NCI-H82 (cell line): Measurements from ENCODE around the gene ASIC1.
"Not testable (repeated sequence)": the region's sequence is repeated elsewhere in the genome, so short reads cannot be mapped to it uniquely, and the experiment has no call there.

Experiments used
- DNase-seq: peaks from one replicate; lab custom pipeline; 2025; lab: John Stamatoyannopoulos, UW

ASIC1 gene

GRCh38 chr12:50057000-50057841 lies at the start of gene ASIC1:
TSS of gene ASIC1 (plus strand) at chr12:50057596. CDS start at chr12:50058767, 1,171 bp downstream.
- peak; percentile 89 for DNase-seq

- no peak for DNase-seq
These were observed 43.8 kb upstream of the ASIC1 start for GRCh38 chr12:50013361-50014147.

DNA sequence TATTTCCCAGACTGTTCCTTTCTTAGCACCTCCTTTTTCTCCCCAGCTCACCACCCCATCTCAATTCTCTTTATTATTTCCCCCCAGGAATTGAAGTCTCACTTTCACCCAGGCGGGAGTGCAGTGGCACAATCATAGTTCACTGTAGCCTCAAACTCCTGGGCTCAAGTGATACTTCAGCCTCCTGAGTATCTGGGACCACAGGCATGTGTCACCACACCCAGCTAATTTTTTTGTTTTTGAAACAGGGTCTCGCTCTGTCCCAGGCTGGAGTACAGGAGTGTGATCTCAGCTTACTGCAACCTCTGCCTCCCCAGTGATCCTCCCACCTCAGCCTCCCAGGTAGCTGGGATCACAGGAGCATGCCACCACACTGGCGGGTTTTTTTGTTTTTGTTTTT lies 43.1 kb upstream of the ASIC1 start:
- DNase-seq: no peak

- DNase-seq: no peak
These were observed 40.6 kb upstream of the ASIC1 start for GRCh38 chr12:50016501-50017475.

DNA sequence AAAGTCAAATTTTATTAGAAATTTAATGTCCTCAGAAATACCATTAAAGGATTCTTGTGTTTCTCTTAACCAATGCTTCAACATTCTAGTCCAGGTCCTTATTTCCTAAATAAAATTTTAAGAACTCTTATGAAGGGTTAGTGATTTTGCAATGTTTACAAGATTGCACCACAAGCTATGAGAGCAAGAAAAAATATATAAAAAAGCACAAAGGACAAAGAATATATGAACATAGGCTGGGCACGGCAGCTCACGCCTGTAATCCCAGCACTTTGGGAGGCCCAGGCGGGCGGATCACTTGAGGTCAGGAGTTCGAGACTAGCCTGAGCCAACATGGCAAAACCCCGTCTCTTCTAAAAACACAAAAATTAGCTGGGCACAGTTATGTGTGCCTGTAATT lies 39.8 kb upstream of the ASIC1 start:
- no peak for DNase-seq

DNA sequence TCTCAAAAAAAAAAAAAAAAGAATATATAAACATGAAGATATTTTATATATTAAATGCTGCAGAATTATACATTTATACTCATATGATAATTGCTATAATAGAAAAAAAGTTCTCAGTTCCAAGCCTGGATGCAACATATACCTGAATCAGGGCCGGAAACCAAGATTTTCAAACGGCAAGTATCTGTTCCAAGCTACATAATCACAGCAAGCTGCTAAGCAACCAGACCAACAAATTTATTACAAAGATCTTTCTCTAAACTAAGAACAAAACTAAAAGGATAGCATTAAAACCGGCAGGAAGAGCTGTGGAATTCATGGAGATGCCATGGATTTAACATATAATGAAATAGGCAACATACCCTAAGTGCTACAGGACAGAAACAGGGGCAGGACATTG lies 39.2 kb upstream of the ASIC1 start:
- no peak for DNase-seq

DNA sequence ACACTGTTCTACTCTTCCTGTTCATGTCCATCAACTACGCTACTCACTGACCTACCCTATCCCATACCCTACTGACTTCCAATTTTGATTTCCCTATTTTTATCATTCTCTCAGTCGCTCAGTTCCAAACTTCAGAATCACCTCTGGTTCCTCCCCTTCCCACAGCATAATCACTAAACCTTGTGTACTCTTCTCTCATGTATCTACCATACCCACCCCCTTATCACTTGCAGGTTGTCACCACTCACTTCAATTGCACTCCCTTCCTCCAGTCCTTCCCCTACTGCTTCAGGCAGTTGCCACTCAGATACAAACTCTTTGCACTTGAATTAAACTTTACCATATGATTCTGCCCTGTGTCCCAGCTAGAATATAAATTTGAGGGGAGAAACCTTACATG lies 38.4 kb upstream of the ASIC1 start:
- DNase-seq: no peak

GRCh38 chr12:50019524-50019923 lies 37.9 kb upstream of the ASIC1 start:
- DNase-seq: no peak

GRCh38 chr12:50021031-50021430 lies 36.4 kb upstream of the ASIC1 start:
- no peak for DNase-seq

DNA sequence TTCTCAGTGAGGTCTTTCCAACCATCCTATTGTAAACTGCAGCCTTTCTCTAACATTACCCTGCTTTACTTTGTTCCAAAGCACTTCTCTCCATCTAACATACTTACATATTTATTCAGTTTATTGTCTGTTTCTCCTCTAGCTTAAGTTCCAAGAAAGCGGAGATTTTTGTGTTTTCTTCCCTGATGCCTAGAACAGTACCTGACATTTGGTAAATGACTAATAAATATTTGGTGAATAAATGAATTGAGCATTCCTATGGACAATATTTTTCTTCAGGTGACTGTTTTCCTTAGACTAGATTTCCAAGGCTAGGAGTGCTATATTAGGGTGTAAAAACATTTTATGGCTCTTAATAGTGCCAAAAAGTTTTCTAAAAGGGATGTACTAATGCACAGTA lies 34.5 kb upstream of the ASIC1 start:
- DNase-seq: no peak

DNA sequence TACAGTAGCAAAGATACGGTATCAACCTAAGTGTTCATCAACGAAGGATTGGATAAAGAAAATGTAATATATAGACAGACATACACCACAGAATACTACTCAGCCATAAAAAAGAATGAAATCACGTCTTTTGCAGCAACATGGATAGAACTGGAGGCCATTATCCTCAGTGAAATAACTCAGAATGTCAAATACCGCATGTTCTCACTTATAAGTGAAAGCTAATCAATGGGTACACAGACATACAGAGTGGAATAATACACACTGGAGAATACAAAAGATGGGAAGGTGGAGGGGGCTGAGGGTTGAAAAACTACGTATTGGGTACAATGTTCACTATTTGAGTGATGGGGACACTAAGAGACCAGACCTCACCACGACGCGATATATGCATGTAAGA lies 33.2 kb upstream of the ASIC1 start:
- no peak for DNase-seq

- DNase-seq: peak; percentile 44
These were observed 32.6 kb upstream of the ASIC1 start for GRCh38 chr12:50024805-50025186.

DNA sequence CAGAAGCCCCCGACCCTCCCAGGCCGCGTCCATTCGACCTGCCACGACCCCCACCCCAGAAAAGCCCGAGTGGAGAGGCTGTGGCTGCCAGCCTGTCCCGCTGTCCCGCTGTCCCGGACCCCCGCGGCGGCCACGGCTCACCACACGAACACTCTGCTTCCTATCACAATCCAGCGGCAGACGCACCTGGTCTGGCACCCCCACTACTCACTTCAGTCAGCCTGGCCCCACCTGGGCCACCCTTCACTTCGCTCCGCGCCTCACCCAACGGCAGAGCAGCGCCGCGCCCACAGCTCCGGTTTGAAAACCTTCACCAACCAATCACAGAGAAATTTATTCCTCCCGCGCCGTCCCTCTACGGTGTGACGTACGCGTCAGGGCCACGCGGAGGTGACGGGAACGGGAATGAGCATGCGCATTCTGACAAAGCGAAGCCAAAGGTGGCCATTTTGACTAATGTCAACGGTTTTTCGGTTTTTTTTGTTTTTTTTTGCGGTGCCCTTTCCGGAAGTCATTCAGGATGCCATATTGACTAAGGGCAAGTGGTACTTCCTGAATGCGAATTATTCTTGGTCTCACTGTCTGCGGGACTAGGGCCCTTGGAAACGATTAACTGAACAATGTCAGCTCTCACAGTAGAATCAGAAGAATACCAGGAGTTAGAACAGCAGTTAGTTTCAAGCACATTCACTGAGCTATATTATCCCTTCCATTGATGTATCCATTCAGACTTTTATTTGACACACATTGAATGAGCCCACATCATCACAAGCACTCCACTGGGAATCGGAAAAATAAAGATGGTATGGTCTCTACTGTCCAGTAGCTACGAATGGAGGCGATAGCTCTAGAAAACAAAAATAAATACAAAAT lies 32.0 kb upstream of the ASIC1 start, which contains the start of gene RACGAP1:
Gene RACGAP1, minus strand, starts transcription at position 308 of the 873 bp plus-strand sequence. CDS start 8,779 bp downstream, outside the sequence.
- peak; percentile 100 for DNase-seq

DNA sequence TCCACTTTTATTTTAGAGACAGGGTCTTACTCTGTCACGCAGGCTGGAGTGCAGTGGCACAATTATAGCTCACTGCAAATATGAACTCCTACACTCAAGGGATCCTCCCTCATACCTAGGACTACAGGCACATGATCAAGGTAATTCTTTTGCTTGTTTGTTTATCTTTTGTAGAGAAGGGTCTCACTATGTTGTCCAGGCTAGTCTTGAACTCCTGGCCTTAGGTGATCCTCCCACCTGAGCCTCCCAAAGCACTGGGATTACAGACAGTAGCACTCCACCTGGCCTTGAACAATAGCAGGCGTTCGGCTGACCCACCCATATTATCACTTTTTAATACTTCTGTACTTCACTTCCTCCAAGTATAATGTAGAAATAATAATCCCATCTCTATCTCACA lies 30.7 kb upstream of the ASIC1 start:
- no peak for DNase-seq

- not testable (repeated sequence) for DNase-seq
These were observed 26.9 kb upstream of the ASIC1 start for GRCh38 chr12:50030449-50030848.

- DNase-seq: no peak
These were observed 24.9 kb upstream of the ASIC1 start for GRCh38 chr12:50032515-50032853.

GRCh38 chr12:50032854-50033581 lies 24.4 kb upstream of the ASIC1 start:
- peak; percentile 78 for DNase-seq

GRCh38 chr12:50038336-50038735 lies 19.1 kb upstream of the ASIC1 start:
- no peak for DNase-seq

GRCh38 chr12:50039151-50039835 lies 18.1 kb upstream of the ASIC1 start:
- peak; percentile 92 for DNase-seq

DNA sequence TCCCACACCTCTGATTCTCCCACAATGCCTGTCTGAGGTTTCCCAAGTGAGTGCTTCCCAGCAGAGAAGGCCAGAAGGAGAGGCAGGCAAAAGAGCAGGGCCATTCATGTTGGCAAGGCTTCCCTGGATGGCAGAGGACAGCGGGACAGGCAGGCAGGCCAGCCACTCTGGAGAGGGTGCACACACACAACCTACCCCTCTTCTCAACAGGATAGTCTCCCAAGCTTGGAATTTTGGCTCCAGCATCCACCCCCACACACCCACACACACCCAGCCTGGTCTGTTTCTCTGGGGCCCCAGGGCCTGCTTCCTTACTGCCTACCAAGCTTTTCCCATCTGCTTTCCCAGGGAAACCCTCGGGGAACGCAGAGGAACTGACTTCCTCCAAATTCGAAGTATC lies 16.7 kb upstream of the ASIC1 start:
- DNase-seq: no peak
